Gastroesophageal sphincter (tissue), 4 donors: Measurements from ENCODE around the gene VSTM4. TPM values are rescaled to one million over a fixed set of nuclear protein-coding genes. Genes with fewer than 3 reads are reported as not detected.

Experiments used
- ATAC-seq: fragments of 150-250 bp; one replicate; pipeline ENCODE4 v1.9.1; 2016; ENCODE audit warnings: mild to moderate bottlenecking, moderate library complexity
- H3K27ac ChIP-seq, 4 donors: fragments of 200-600 bp; sonication (generic) in 3 of 4; 1 replicate in 3 of 4; 2 replicates in 1 of 4; pipeline ENCODE4 v1.5.1; 2016 to 2019
- H3K27me3 ChIP-seq: fragments of 200-600 bp; sonication (generic); one replicate; pipeline ENCODE4 v1.5.1; 2019
- H3K36me3 ChIP-seq, 2 donors: fragments of 200-600 bp; sonication (generic); one replicate each; pipeline ENCODE4 v1.5.1; 2019; ENCODE audit warnings: control low read depth in 1 of 2
- H3K4me1 ChIP-seq, 3 donors: fragments of 200-600 bp; sonication (generic); 1 replicate in 2 of 3; 2 replicates in 1 of 3; pipeline ENCODE4 v1.5.1; 2016 to 2019; ENCODE audit warnings: control low read depth in 2 of 3
- H3K4me3 ChIP-seq, 2 donors: fragments of 200-600 bp; sonication (generic); one replicate each; pipeline ENCODE4 v1.5.1; 2019; ENCODE audit warnings: mild to moderate bottlenecking in 1 of 2, moderate library complexity in 1 of 2
- H3K9me3 ChIP-seq, 3 donors: fragments of 200-600 bp; sonication (generic); one replicate each; pipeline ENCODE4 v1.5.1; 2017 to 2019; ENCODE audit warnings: control low read depth in 2 of 3
- EP300 ChIP-seq: sonication (generic); formaldehyde crosslinking; IDR thresholded peaks from one replicate; pipeline ENCODE4 v1.6.1; 2017; ENCODE audit warnings: antibody characterized with exemption, mild to moderate bottlenecking
- POLR2A ChIP-seq, 2 donors: fragments of 450-650 bp; IDR thresholded peaks; one replicate each; pipeline ENCODE4 v1.6.1; 2017; ENCODE audit warnings: antibody characterized with exemption in 2 of 2, mild to moderate bottlenecking in 2 of 2, moderate library complexity in 1 of 2
- POLR2AphosphoS5 ChIP-seq: sonication (generic); formaldehyde crosslinking; IDR thresholded peaks from one replicate; pipeline ENCODE4 v1.6.1; 2017; ENCODE audit warnings: antibody characterized with exemption
- WGBS, 2 donors: methylation state at CpG; one replicate each; pipeline ENCODE4 v1.1.5; 2018; ENCODE audit warnings: low coverage in 1 of 2; 5-methylcytosine and 5-hydroxymethylcytosine counted together
- total RNA-seq, 4 donors: library from RNA; depleted of rRNA; stranded (reverse); fragments of >200 nt; gene quantifications; one replicate each; pipeline ENCODE4 v1.1.0, GENCODE V29; 2016
- TF ChIP-seq, protein P1 (sequence below), 4 experiments: fragments of 200-600 bp in 2 of 4; fragments of 450-650 bp in 2 of 4; sonication (generic) in 1 of 4; IDR thresholded peaks; one replicate each; pipeline ENCODE4 v1.5.1; 2017 to 2019; ENCODE audit warnings: antibody characterized with exemption in 4 of 4, mild to moderate bottlenecking in 2 of 4, moderate library complexity in 2 of 4

The VSTM4 gene
- total RNA-seq, 4 donors from 2014 or later = 11.4 to 25.1 (median 21.9) TPM

DNA sequence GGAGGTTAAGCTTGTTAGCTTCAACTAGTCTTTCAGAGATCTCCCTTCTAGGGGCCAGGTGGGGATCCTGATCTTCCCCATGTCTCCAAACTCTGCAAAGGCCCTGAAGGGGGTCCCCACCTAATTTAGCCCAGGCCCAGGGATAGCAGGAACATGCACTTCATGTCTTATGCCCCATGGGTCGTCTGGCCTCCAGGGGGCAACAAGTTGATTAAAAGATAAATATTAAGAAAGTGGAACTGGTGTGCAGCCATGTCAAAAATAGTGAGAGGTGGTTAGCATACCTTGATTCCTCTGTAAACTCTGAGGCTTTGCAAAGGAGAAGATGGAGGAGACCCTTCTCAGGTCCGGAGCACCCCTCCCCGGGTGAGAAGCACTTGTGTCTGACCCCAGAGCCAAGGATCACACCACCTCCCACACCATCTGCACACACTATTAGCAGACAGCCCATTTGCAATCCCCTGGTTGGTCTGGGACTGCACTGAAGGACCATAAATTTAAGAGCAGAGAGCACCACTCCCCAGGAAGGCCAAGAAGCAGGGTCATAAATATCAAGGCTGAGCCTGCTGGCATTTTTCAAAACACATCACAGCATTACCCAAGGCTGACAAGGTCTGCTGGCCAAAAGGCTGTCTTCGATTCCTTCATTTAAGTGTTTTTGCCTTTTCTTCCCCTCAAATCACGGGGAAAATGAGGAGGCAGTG lies 131.5 kb downstream of the VSTM4 start:
- no peaks in the 10 kb centered on the region for H3K4me1 ChIP-seq
- H3K36me3 ChIP-seq = no peaks in the 10 kb centered on the region
- ATAC-seq = no peak
- no peak overlapping the region for H3K4me3 ChIP-seq
- TF ChIP-seq POLR2AphosphoS5 = no peak
- no peak for TF ChIP-seq EP300
- TF ChIP-seq, protein P1, sequence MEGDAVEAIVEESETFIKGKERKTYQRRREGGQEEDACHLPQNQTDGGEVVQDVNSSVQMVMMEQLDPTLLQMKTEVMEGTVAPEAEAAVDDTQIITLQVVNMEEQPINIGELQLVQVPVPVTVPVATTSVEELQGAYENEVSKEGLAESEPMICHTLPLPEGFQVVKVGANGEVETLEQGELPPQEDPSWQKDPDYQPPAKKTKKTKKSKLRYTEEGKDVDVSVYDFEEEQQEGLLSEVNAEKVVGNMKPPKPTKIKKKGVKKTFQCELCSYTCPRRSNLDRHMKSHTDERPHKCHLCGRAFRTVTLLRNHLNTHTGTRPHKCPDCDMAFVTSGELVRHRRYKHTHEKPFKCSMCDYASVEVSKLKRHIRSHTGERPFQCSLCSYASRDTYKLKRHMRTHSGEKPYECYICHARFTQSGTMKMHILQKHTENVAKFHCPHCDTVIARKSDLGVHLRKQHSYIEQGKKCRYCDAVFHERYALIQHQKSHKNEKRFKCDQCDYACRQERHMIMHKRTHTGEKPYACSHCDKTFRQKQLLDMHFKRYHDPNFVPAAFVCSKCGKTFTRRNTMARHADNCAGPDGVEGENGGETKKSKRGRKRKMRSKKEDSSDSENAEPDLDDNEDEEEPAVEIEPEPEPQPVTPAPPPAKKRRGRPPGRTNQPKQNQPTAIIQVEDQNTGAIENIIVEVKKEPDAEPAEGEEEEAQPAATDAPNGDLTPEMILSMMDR (IDR thresholded peaks at IDR 0.05) = no peak
- TF ChIP-seq POLR2A (IDR thresholded peaks at IDR 0.05) = no peak
- 70 to 90% methylated on average over 2 of the region's 5 CpGs for WGBS, 2 donors
- H3K27me3 ChIP-seq = no peaks in the 10 kb centered on the region
- no peak overlapping the region for H3K27ac ChIP-seq
- H3K9me3 ChIP-seq = no peaks in the 10 kb centered on the region

DNA sequence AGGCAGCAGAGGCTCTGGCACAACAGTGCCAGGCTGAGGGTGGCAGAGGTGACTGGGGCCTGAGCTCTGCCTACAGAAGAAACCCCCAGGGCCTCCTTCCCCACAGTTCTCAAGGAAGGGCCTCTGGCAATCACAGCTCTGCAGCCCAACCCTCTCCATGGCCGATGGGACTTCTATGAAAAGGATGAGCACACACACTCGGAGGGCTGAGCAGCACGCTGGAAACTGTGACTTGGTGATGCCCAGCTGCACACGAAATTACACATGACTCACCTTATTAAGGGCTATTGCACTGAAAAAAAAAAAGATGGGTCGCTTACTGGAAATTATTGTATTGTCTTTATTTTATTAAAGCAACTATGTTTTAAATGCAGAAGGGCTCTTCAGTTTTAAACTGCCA lies 132.7 kb downstream of the VSTM4 start:
- Histone ChIP-seq H3K27ac (no peak overlapping the region), H3K36me3 (no peaks in the 10 kb centered on the region), H3K4me1 (no peaks in the 10 kb centered on the region), H3K9me3 (no peaks in the 10 kb centered on the region), H3K4me3 (no peak overlapping the region), H3K27me3 (no peaks in the 10 kb centered on the region)
- no peak for ATAC-seq
- TF ChIP-seq POLR2AphosphoS5 (no peak), POLR2A (IDR thresholded peaks at IDR 0.05) (no peak)
- 85 to 98% methylated on average over 2 to 5 of the region's 5 CpGs for WGBS, 2 donors

DNA sequence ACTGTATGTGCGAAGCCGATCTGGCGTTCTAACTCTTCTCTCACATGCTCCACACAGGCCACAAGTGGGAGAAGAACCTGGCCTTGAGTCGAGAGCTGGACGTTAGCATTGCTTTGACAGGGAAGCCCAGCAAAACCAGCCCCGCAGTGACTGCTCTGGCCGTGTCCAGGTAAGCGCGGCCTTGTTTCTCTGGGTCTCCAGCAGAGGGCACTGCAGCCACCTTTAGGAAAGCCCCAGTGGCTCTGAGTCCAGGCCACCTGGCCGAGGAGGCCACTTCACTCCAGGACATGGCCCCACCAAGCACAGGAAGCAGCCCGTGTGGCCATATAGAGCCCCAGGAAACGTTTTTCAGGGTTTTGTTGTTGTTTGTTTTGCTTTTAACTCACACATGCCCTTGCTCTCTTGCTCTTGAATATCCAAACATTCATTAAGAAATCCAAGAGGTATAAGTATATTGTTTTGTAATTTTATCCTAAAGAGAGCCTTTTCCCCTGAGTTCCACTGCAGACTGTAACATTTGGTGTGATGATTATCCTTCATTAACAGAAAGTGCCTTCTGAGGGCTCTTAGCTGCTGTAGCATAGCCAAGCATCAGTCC lies 133.9 kb downstream of the VSTM4 start:
- no peak overlapping the region for H3K27ac ChIP-seq
- H3K9me3 ChIP-seq = no peaks in the 10 kb centered on the region
- no peak for TF ChIP-seq EP300
- TF ChIP-seq, protein P1 (IDR thresholded peaks at IDR 0.05) = peak; percentile 50 to 89 (median 68)
- no peaks in the 10 kb centered on the region for H3K4me1 ChIP-seq
- H3K36me3 ChIP-seq = no peaks in the 10 kb centered on the region
- ATAC-seq = no peak
- WGBS, 2 donors = 47 to 57% methylated on average over 5 to 6 of the region's 12 CpGs
- no peaks in the 10 kb centered on the region for H3K27me3 ChIP-seq
- no peak overlapping the region for H3K4me3 ChIP-seq

DNA sequence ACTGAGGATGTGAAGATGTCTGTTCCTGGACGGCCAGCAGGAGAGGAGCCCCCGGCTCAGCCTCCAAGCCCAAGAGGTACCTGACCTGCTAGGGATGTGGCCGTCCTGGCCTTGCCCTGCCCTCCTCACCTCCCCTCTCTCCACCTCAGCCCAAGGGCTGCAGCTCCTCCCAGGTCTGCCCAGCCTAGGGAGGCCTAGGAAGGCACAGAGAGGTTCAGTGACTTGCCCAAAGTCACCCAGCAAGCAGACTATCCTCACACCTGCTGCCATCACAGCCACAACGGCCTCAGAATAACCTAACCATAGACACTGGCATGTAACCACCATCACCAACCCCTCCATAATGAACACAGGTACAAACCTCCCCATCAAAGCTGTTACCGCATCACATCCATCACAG lies 137.0 kb downstream of the VSTM4 start:
- no peak for TF ChIP-seq POLR2AphosphoS5
- Histone ChIP-seq H3K27me3 (peaks cover 8% of the 10 kb centered on the region), H3K27ac (no peak overlapping the region), H3K36me3 (no peaks in the 10 kb centered on the region), H3K9me3 (no peaks in the 10 kb centered on the region), H3K4me3 (no peak overlapping the region), H3K4me1 (no peaks in the 10 kb centered on the region)
- ATAC-seq = no peak
- 83% methylated on average over 2 of the region's 5 CpGs; no CpG with 5 or more reads in 1 of the 2 donors for WGBS, 2 donors

DNA sequence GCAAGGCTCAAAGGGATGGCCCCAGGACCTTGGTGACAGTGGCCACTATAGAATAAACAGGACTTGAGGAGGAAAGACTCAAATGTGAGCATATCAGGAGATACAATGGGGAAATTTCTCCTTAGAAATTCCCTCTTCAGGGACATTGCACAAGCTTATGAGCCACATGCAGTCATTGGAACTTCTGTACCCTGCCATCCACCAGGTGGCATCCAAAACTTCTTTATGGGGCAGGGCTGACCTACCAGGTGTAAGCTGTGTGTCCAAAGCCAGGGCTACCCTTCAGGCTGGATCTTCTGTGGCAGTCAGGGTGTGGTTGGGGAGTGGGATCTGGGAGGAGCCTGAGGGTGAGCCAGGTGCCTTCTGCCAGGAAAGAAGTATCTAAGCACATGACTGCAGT lies 139.1 kb downstream of the VSTM4 start:
- TF ChIP-seq POLR2A (IDR thresholded peaks at IDR 0.05) (no peak), EP300 (no peak)
- Histone ChIP-seq H3K27ac (no peak overlapping the region), H3K9me3 (peaks cover 0 to 5% (median 0%) of the 10 kb centered on the region in 3 donors), H3K4me1 (no peaks in the 10 kb centered on the region), H3K36me3 (no peaks in the 10 kb centered on the region), H3K27me3 (peaks cover 13% of the 10 kb centered on the region), H3K4me3 (no peak overlapping the region)
- no peak for ATAC-seq

DNA sequence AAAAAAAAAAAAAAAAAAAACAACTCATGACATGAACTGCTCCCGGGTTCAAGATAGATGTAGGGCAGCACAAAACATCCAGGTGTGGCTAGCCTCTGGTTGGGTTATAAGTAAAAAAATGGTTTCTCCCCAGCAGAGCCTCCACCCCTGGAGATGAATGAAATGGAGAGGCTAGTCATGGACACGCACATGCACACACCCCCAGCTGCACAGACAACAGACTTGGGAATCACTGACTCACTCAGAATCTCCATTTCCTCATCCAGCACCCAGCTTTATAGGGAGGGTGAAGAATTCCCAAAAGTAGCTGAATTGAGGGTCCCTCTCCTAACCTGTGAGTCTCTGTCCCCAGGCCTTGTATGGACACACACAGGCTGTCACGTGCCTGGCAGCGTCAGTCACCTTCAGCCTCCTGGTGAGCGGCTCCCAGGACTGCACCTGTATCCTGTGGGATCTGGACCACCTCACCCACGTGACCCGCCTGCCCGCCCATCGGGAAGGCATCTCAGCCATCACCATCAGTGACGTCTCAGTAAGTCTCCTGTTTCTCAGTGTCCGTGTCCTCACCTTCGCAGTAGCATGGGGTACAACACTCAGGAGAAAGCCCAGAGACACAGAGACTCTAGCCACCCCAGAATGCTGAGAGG lies 140.7 kb downstream of the VSTM4 start:
- 80 to 88% methylated on average over 1 to 8 of the region's 12 CpGs for WGBS, 2 donors
- H3K9me3 ChIP-seq = peaks cover 0 to 5% (median 0%) of the 10 kb centered on the region in 3 donors
- ATAC-seq = no peak

More for the DNA sequence above, 140.7 kb downstream of the VSTM4 start:
- no peaks in the 10 kb centered on the region for H3K36me3 ChIP-seq
- TF ChIP-seq, protein P1 (IDR thresholded peaks at IDR 0.05) = no peak
- TF ChIP-seq EP300 (no peak), POLR2AphosphoS5 (no peak), POLR2A (IDR thresholded peaks at IDR 0.05) (no peak)
- H3K27me3 ChIP-seq = peaks cover 19% of the 10 kb centered on the region
- H3K4me3 ChIP-seq = no peak overlapping the region
- no peak overlapping the region for H3K27ac ChIP-seq
- H3K4me1 ChIP-seq = no peaks in the 10 kb centered on the region
